ENCODE data around the gene CLEC16A.

Gene CLEC16A

GRCh38 chr16:11087691-11088073, 143.3 kb downstream of the CLEC16A start:
- no peak for DNase-seq (ENCODE audit: low spot score)

DNA sequence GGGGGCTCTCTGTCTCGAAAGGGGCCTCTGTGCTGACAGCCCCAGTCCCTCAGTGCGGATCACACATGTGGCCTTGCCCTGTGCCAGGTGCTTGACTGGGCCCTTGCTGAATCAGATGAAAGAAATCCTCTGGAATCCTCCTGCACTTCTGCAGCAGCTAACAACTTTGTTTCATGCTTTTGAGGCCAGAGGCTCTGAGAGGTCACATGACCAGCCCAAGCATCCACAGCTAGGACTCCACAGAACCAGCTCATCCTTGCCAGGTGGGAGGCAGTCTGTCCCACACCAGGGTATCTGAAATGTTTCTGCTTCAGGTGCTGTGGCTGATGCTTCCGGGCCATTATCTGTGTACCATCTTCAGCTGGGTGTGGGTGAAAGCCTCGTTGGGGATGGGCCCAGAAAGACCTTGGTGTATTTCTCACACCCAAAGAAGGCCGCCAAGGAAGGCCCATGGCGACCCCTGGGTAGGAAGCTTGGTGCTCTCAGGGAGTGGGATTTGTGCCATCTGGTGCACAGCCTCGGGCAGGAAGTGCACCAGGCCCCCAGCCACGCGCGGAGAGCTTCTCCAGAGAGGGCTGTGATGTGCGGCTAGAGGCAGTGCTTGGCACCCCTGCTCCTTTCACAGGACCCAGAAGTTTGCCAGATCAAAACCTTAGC, 143.8 kb downstream of the CLEC16A start:
- DNase-seq (ENCODE audit: low spot score): no peak

- no peak for DNase-seq (ENCODE audit: low spot score)
These were observed 144.5 kb downstream of the CLEC16A start for GRCh38 chr16:11088831-11089230.

- peak; percentile 4 for DNase-seq (ENCODE audit: low spot score)
These were observed 145.2 kb downstream of the CLEC16A start for GRCh38 chr16:11089504-11090124.

DNA sequence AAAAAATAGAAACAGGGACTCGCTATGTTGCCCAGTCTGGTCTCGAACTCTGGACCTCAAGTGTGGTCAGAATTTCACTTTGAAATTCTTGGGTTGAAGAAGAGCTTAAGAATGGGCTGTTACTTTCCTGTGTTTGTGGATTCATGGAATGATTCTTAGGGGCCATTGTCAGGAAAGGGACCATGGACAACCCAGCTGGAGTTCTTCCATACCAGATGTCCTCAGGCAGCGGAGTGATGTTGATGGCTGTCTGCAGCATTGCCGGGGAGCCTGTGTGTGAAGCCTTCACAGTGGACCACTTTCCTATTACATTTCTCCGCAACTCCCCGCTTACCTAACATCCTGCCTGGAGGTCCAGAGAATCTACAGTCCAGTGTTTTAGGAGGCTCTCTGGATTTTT, 145.9 kb downstream of the CLEC16A start:
- no peak for DNase-seq (ENCODE audit: low spot score)

GRCh38 chr16:11091021-11091785, 146.8 kb downstream of the CLEC16A start:
- no peak for DNase-seq (ENCODE audit: low spot score)

- no peak for DNase-seq (ENCODE audit: low spot score)
These were observed 148.6 kb downstream of the CLEC16A start for GRCh38 chr16:11092788-11093571.

DNA sequence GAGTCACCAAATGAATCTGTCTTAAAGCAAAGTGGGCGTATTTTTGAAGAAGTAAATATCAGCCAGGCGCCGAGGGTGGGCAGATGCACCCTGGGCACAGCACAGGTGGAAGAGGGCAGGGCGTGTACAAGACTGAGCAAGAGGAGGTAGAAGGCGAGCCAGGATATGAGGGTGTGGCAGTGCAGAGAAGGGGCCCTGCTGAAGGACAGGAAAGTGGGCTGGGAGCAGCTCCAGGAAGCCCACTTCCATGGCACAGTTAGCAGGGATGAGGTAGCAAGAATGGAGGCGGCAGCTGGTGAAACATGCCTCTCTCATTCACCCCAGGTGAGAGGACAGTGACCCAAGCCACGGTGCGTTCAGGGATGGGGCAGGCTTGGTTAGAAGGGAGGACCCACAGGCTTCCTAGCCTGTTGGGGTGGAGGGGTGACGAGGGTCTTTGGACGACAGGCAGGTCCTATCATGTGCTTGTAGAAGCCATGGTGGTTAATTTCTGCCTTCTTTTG, 149.3 kb downstream of the CLEC16A start:
- DNase-seq (ENCODE audit: low spot score): no peak

DNA sequence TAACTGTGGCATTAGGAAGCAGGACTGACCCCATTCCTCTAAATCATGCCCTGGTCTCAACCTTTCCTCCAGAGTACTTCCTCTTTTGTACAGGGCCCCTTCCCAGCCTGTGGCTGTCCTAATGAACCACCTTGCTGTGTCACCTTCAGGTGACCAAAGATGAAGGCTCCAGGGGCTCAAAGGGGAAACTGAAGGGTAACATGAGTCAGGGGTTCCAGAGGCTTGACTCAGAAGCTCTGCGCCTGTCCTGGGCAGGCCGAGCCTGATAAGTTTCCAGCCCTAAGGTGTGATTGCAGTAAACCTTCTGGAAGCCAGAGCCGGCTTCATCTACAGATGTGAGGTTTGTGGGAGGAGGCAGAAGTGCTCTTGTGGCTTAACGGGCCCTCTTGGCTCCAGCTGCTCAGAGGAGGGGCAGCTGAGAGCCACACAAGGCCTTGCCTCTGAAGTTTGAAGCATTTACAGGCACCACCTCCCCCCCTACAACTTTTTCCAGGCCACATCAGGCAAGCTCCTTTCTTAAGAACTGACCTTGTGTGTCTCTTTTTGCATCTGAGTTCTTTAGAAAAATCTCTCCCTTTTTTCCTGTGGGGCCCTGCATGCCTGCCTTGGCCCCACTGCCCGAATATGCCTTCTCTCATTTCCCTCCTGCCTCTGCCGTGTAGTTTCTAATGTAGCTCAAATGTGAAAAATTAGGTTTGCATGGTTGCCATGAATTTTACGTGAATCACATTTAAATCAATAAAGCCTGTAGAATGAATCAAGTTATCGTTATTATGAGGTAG, 149.9 kb downstream of the CLEC16A start:
- DNase-seq (ENCODE audit: low spot score): no peak

GRCh38 chr16:11094857-11095565, 150.6 kb downstream of the CLEC16A start:
- DNase-seq (ENCODE audit: low spot score): no peak

- DNase-seq (ENCODE audit: low spot score): no peak
These were observed 151.6 kb downstream of the CLEC16A start for GRCh38 chr16:11095935-11096334.

DNA sequence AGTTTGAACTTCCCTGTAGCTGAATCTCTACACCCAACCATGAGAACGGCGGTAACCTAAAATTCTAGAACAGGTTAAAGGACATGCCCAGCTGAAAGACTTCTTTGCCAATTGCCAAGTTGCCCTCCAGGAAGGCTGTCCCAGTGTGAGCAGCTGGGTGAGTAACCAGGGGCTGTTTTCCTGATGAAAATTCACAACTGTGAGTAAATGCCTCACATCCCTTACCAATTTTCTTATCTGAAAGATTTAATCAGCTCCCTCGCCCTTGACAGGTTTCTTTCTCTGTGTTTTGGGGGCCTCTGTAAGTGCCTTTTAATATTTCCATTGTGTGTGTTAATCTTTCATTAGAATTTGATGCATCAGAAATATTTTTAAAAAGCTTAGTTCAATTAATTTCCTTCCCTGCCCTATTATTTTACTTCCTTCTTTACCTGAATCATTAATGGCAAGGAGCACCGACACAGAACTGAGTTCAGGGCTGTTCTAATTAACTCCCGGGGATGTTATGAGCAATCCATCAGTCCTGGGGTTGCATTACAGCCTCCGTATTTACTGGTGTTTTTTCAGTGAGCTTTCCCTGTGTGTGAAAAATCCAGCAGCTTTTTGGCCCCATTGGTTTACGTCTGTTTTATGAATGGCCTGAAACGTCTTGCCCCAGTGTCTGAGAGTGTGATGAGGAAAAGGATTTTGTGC, 152.9 kb downstream of the CLEC16A start:
- no peak for DNase-seq (ENCODE audit: low spot score)

DNA sequence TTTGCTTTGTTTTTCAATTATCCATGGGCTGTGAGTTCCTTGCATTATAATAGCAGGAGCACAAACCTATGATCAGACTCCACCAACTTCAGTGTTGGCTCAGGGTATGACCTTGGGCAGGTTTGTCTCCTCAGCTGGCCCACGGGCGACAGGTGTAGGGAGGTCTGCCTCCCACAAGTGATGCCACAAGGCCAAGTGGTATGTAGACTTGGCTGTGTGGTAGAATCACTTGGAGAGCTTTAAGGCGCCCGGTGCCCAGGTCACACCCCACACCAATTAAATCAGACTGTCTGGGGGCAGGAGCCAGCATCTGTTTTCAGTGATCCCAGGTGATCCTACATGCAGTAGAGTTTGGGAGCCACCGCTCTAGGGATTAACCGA, 153.4 kb downstream of the CLEC16A start:
- DNase-seq (ENCODE audit: low spot score): no peak

DNA sequence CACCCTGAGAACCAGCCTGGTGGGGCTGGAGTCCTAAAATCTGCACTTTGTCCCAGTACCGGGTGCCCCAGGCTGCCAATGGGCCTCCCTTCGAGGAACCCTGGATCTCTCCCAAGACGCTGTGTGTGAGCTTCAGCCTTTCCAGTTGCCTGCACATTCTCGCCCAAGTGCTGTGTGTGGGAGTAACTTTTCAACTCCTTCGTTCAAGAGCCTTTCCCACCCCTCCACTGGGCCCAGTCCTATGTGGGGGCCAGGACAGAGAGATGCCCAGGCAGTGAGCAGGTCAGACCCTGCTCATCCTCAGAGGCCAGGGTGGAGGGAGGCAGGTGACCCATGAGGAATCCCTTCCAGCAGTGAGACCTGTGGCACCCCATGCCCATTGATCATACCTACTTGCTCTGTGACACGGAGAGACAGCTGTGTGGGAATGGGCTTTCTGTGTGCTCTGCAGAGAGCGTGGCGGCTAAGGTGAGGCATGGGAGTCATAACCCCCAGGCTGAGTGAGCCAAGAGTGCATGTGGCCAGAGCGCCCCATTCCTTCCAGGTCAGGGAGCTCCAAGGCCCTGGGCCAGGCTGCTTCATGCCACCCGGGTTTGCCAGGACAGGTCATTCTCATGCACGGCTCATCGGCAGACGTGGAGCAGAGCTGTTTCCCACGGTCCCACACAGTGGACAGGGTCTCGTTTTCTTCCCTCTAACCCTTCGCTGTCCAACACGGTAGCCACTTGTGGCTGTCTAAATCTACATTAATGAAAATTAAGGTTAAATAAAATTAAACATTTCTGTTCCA, 154.4 kb downstream of the CLEC16A start:
- no peak for DNase-seq (ENCODE audit: low spot score)

DNA sequence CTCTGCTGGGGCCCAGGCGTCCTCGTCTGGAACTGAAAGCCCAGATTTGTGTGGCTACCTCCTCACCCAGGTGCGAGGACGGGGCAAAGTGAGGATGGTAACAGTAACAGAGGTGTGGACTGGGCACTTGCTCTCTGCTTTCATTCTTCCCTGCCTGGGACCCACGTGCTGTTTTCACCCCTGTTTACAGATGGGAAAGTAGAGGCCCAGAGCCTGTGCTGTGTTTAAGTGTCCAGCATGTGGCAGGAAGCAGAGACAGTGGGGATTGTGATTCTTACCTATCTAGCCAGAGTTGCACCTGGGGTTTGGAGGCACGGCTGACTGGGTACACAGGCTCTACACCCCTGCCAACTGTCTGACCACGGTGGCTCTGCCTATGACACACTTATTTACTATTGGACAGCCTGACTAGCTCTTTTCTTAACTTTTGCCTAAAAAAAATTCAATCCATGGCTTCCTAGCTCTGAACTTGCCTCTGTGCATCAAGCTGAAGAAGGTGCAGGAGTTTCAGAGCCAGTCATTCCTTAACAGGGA, 155.4 kb downstream of the CLEC16A start:
- no peak for DNase-seq (ENCODE audit: low spot score)

- peak; percentile 7 for DNase-seq (ENCODE audit: low spot score)
These were observed 155.9 kb downstream of the CLEC16A start for GRCh38 chr16:11100239-11100750.

DNA sequence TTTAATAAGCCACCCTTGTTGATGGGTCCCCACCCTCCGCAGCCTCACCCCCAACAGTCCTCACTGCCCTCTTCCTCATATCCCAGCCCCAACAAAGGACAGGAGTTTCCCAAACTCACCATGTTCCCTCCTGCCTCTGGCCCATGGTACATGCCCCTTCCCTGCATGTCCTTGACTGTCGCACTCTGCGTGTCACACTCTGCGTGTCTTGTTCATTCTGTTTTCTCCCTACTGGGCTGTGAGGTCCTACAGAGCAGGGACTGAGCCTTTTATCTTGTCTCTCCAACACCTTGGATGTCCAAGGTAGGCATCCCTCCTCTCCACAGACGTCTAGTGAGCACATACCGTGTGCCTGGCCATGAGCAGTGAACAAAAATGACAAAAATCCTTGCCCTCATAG, 156.9 kb downstream of the CLEC16A start:
- DNase-seq (ENCODE audit: low spot score): no peak

GRCh38 chr16:11101695-11102522, 157.5 kb downstream of the CLEC16A start:
- no peak for DNase-seq (ENCODE audit: low spot score)
